Measurements from ENCODE around the gene PRX.
A peak's percentile ranks its signal among the peaks of the same experiment; 100 is the strongest.

Gene PRX

GRCh38 chr19:40367577-40368434, 45.4 kb downstream of the PRX start:
- no peak for TF ChIP-seq CTCF (conservative IDR thresholded peaks at IDR 0.05; ENCODE audit: low read depth)
- DNase-seq (ENCODE audit: low spot score): no peak
- CTCF ChIA-PET: no interaction called here
- POLR2A ChIA-PET (ENCODE audit: low non-redundant PET): no interaction called here
- H3K27ac ChIP-seq: peak overlapping the region; percentile 72

- DNase-seq (ENCODE audit: low spot score): no peak
- CTCF ChIA-PET: interaction anchor here (0.6 kb wide), 1 partner anchor 232 kb away, joined by 3 read pairs; no protein-coding TSS in a partner anchor
- POLR2A ChIA-PET (ENCODE audit: low non-redundant PET): no interaction called here
- peak overlapping the region; percentile 72 for H3K27ac ChIP-seq
- no peak for TF ChIP-seq CTCF (conservative IDR thresholded peaks at IDR 0.05; ENCODE audit: low read depth)
Observed at GRCh38 chr19:40366697-40367561, 46.2 kb downstream of the PRX start.

GRCh38 chr19:40365613-40366401, 47.4 kb downstream of the PRX start:
- CTCF ChIA-PET: interaction anchor here (0.8 kb wide), 1 partner anchor 60 kb away, joined by 4 read pairs; no protein-coding TSS in a partner anchor
- peak; percentile 96 for DNase-seq (ENCODE audit: low spot score)
- POLR2A ChIA-PET (ENCODE audit: low non-redundant PET): interaction anchor here (0.6 kb wide), 1 partner anchor 38 kb away, joined by 3 read pairs; no protein-coding TSS in a partner anchor
- TF ChIP-seq CTCF (conservative IDR thresholded peaks at IDR 0.05; ENCODE audit: low read depth): no peak
- peak overlapping the region; percentile 72 for H3K27ac ChIP-seq

GRCh38 chr19:40365010-40365409, 48.2 kb downstream of the PRX start:
- no peak overlapping the region for H3K27ac ChIP-seq
- no peak for TF ChIP-seq CTCF (conservative IDR thresholded peaks at IDR 0.05; ENCODE audit: low read depth)
- ChIA-PET POLR2A (ENCODE audit: low non-redundant PET) (interaction anchor here (0.6 kb wide), 1 partner anchor 38 kb away, joined by 3 read pairs; no protein-coding TSS in a partner anchor), CTCF (interaction anchor here (0.6 to 0.8 kb wide), 2 partner anchors 58 to 60 kb away, joined by 4 to 5 read pairs; no protein-coding TSS in a partner anchor)
- DNase-seq (ENCODE audit: low spot score): no peak

GRCh38 chr19:40363069-40363468, 50.1 kb downstream of the PRX start:
- H3K27ac ChIP-seq: no peak overlapping the region
- no peak for DNase-seq (ENCODE audit: low spot score)
- no peak for TF ChIP-seq CTCF (conservative IDR thresholded peaks at IDR 0.05; ENCODE audit: low read depth)
- ChIA-PET POLR2A (ENCODE audit: low non-redundant PET) (no interaction called here), CTCF (no interaction called here)

GRCh38 chr19:40362160-40362559, 51.0 kb downstream of the PRX start:
- CTCF ChIA-PET: no interaction called here
- H3K27ac ChIP-seq: no peak overlapping the region
- DNase-seq (ENCODE audit: low spot score): no peak
- no peak for TF ChIP-seq CTCF (conservative IDR thresholded peaks at IDR 0.05; ENCODE audit: low read depth)
- POLR2A ChIA-PET (ENCODE audit: low non-redundant PET): no interaction called here

Measured in RWPE1 (cell line).